ENCODE results near the gene FICD. TPM values are rescaled to one million over a fixed set of nuclear protein-coding genes. Genes with fewer than 3 reads are reported as not detected.

Gene FICD
- total and polyA plus RNA-seq, 2 donors (not counting 1 experiment from before 2014, with no cell fraction given): 1.2 to 9.1 TPM

GRCh38 chr12:108560321-108560721 is 45.2 kb downstream of the FICD start:
- Mint-ChIP-seq H3K4me1 (peaks cover 69% of the 10 kb centered on the region), H3K9me3 (ENCODE audit: insufficient read depth) (no peaks in the 10 kb centered on the region), H3K4me3 (peak overlapping the region; percentile 100), H3K27me3 (no peaks in the 10 kb centered on the region), H3K27ac (peak overlapping the region; percentile 100)
- POLR2A ChIA-PET: interaction anchor here (1.0 to 3.2 kb wide), 4 partner anchors 57 to 80 kb away, joined by 3 to 51 read pairs (median 5); partner anchors contain the start of gene SELPLG
- H3K27me3 ChIP-seq (replicated peaks in 1 of 4; ENCODE audit: control extremely low read depth in 1 of 4, control insufficient read depth in 3 of 4, insufficient read depth in 4 of 4, low read length in 3 of 4): no peaks in the 10 kb centered on the region
- peaks cover 49% of the 10 kb centered on the region for H4K20me1 ChIP-seq (ENCODE audit: control insufficient read depth, insufficient read depth, low read length, poor library complexity, severe bottlenecking)
- H3K36me3 ChIP-seq (replicated peaks in 1 of 2; ENCODE audit: control extremely low read depth in 1 of 2, control insufficient read depth in 1 of 2, extremely low read depth in 1 of 2, insufficient read depth in 2 of 2, low read length in 1 of 2): peaks cover 10 to 32% of the 10 kb centered on the region in 2 experiments
- 0% methylated on average over 7 of the region's 12 CpGs for WGBS (ENCODE audit: insufficient coverage)
- H3K27ac ChIP-seq (ENCODE audit: low read length in 2 of 2): peak overlapping the region; percentile 92 to 97
- H2AFZ ChIP-seq (ENCODE audit: insufficient read depth, low read depth, low read length, poor library complexity, severe bottlenecking): peak overlapping the region; percentile 95
- intact Hi-C loops (cut with micrococcal nuclease): loop anchor here (1.0 to 5.0 kb wide), 2 partner anchors 19 to 1152 kb away; partner anchors contain the start of gene FAM222A
- no peak for TF ChIP-seq EZH2 (IDR thresholded peaks at IDR 0.05; ENCODE audit: borderline replicate concordance, insufficient read depth, low read depth, low read length, poor library complexity, severe bottlenecking)
- TF ChIP-seq CTCF (IDR thresholded peaks at IDR 0.05): no peak
- H3K9ac ChIP-seq (ENCODE audit: low read length): peak overlapping the region; percentile 89
- CTCF ChIA-PET: interaction anchor here (0.7 to 19.8 kb wide), 6 partner anchors 10 to 243 kb away, joined by 3 to 424 read pairs (median 89); partner anchors contain the start of gene SELPLG
- H3K79me2 ChIP-seq (ENCODE audit: control insufficient read depth, insufficient read depth, low read length): peaks cover 81% of the 10 kb centered on the region
- peaks cover 39 to 47% of the 10 kb centered on the region in 2 donors for H3K4me1 ChIP-seq (ENCODE audit: control insufficient read depth in 2 of 2, insufficient read depth in 2 of 2, low read length in 2 of 2)
- no peak for DNase-seq
- no peak for ATAC-seq (ENCODE audit: low read depth)
- peak overlapping the region; percentile 84 to 99 (median 98) for H3K4me3 ChIP-seq (ENCODE audit: control extremely low read depth in 1 of 5, extremely low read depth in 1 of 5, insufficient read depth in 1 of 5, low read depth in 2 of 5, low read length in 4 of 5)
- peak overlapping the region; percentile 94 for H3K4me2 ChIP-seq (replicated peaks; ENCODE audit: low read depth, low read length, poor library complexity, severe bottlenecking)
- no peaks in the 10 kb centered on the region for H3K9me3 ChIP-seq (ENCODE audit: control extremely low read depth in 1 of 3, control insufficient read depth in 2 of 3, insufficient read depth in 1 of 3, low read length in 2 of 3)
